GM15510 (cell line): ENCODE measurements around the gene CPT1A.

ENCODE experiments used
- POLR2A ChIP-seq: IDR thresholded peaks from 3 replicates; pipeline ENCODE4 v1.6.1; 2011; ENCODE audit warnings: borderline replicate concordance; ENCODE audit not compliant: insufficient read length; ENCODE audit errors: extremely low read depth

The CPT1A gene

GRCh38 chr11:68804786-68805185, 36.9 kb downstream of the CPT1A start:
- TF ChIP-seq POLR2A, result no peak

- TF ChIP-seq POLR2A, result no peak
Observed at GRCh38 chr11:68803766-68804165, 38.0 kb downstream of the CPT1A start.

GRCh38 chr11:68798221-68798813, 43.4 kb downstream of the CPT1A start:
- TF ChIP-seq POLR2A, result no peak

GRCh38 chr11:68796801-68797200, 44.9 kb downstream of the CPT1A start:
- no peak for TF ChIP-seq POLR2A

- TF ChIP-seq POLR2A, result no peak
Observed at GRCh38 chr11:68792400-68792966, 49.2 kb downstream of the CPT1A start.

GRCh38 chr11:68784653-68785052, 57.1 kb downstream of the CPT1A start:
- no peak for TF ChIP-seq POLR2A

- no peak for TF ChIP-seq POLR2A
Observed at GRCh38 chr11:68783216-68783821, 58.4 kb downstream of the CPT1A start.

- TF ChIP-seq POLR2A, result no peak
Observed at GRCh38 chr11:68782711-68783110, 59.0 kb downstream of the CPT1A start.

GRCh38 chr11:68780829-68781228, 60.9 kb downstream of the CPT1A start:
- TF ChIP-seq POLR2A, result no peak

- TF ChIP-seq POLR2A, result no peak
Observed at GRCh38 chr11:68778205-68778604, 63.5 kb downstream of the CPT1A start.

- TF ChIP-seq POLR2A, result no peak
Observed at GRCh38 chr11:68776442-68777235, 65.1 kb downstream of the CPT1A start.

GRCh38 chr11:68775951-68776388, 65.7 kb downstream of the CPT1A start:
- no peak for TF ChIP-seq POLR2A

- TF ChIP-seq POLR2A, result no peak
Observed at GRCh38 chr11:68774194-68774585, 67.5 kb downstream of the CPT1A start.

- no peak for TF ChIP-seq POLR2A
Observed at GRCh38 chr11:68773521-68774193, 68.1 kb downstream of the CPT1A start.

GRCh38 chr11:68772936-68773335, 68.8 kb downstream of the CPT1A start:
- no peak for TF ChIP-seq POLR2A
